Parathyroid adenoma (tissue), 2 donors: ENCODE measurements around the gene USH1G.

Experiments
- H2AFZ ChIP-seq: fragments of 300-600 bp; sonication (generic); one replicate; pipeline ENCODE4 v1.7.0; 2017; ENCODE audit warnings: antibody characterized with exemption, mild to moderate bottlenecking
- H3K27ac ChIP-seq: fragments of 300-600 bp; sonication (generic); one replicate; pipeline ENCODE4 v1.7.0; 2017
- H3K27me3 ChIP-seq: fragments of 300-600 bp; sonication (generic); one replicate; pipeline ENCODE4 v1.7.0; 2017; ENCODE audit warnings: low read length; ENCODE audit not compliant: control insufficient read depth, insufficient read depth
- H3K36me3 ChIP-seq: fragments of 300-600 bp; sonication (generic); one replicate; pipeline ENCODE4 v1.7.0; 2017; ENCODE audit warnings: low read length; ENCODE audit not compliant: control insufficient read depth, insufficient read depth
- H3K4me1 ChIP-seq: fragments of 300-600 bp; sonication (generic); one replicate; pipeline ENCODE4 v1.7.0; 2017; ENCODE audit warnings: control low read depth
- H3K4me2 ChIP-seq: fragments of 300-600 bp; sonication (generic); one replicate; pipeline ENCODE4 v1.7.0; 2017; ENCODE audit warnings: low read length
- H3K4me3 ChIP-seq: fragments of 300-600 bp; sonication (generic); one replicate; pipeline ENCODE4 v1.7.0; 2017; ENCODE audit warnings: low read depth, low read length
- H3K79me2 ChIP-seq: fragments of 300-600 bp; sonication (generic); one replicate; pipeline ENCODE4 v1.7.0; 2017; ENCODE audit warnings: control low read depth
- H3K9ac ChIP-seq: fragments of 300-600 bp; sonication (generic); one replicate; pipeline ENCODE4 v1.7.0; 2017; ENCODE audit warnings: mild to moderate bottlenecking
- H3K9me3 ChIP-seq: fragments of 300-600 bp; sonication (generic); one replicate; pipeline ENCODE4 v1.7.0; 2017; ENCODE audit warnings: low read length; ENCODE audit not compliant: control insufficient read depth
- TF ChIP-seq, protein P1 (sequence below): fragments of 300-600 bp; sonication (generic); IDR thresholded peaks from one replicate; pipeline ENCODE4 v1.7.0; 2017; ENCODE audit warnings: antibody characterized with exemption, mild to moderate bottlenecking
- donor health status: primary hyperparathyroidism.

Gene USH1G

DNA sequence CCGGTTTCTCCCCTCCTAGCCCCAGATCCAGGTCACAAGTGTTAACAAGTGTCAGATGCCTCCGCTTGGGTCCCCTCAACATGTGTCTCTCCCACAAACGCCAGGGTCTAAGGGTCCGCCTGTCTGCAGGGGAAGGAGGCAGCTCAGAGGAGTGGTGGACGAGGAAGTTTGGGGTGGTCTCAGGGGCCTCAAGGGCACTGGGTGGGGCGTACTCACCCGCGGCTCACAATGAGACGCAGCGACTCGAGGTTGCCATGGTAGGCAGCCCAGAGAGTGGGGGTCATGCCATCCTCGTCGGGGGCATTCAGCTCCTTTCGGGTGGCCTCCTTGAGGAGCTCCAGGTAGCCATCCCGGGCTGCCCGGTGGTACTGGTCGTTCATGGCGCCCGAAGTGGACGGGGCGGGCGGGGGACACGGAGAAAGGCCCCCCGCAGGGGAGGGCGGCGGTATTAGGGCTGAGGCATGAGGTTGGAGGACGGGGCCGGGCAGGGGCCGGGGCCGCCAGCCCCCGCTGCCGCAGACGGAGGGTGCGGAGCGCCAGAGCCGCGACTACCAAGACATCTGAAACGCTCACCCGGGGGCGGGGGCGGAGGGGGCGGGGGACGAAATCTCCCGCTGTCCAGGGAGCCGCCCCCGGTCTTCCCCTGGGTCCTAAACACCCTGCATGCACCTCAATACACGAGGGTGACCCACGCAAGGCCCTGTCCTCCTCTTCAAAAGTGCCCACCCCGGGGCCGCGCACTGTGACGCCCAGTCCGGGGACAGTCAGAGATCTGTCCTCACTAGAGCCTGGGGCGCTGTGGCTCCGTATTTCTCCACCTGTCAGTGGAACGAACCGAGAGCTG lies at the start of gene USH1G:
Gene USH1G, minus strand, starts transcription at position 562 of the 844 bp plus-strand sequence. Its CDS starts 182 bp downstream, at position 380.
- Histone ChIP-seq H3K4me1 (no peaks in the 10 kb centered on the region), H3K27ac (no peak within 1 kb of the TSS), H3K9ac (no peak within 1 kb of the TSS), H2AFZ (peak within 1 kb of the TSS; percentile 77), H3K36me3 (no peaks in the 10 kb centered on the region), H3K27me3 (peaks cover 12% of the 10 kb centered on the region), H3K79me2 (no peaks in the 10 kb centered on the region), H3K4me3 (no peak within 1 kb of the TSS), H3K9me3 (no peaks in the 10 kb centered on the region), H3K4me2 (peak within 1 kb of the TSS; percentile 24)
- TF ChIP-seq, protein P1, sequence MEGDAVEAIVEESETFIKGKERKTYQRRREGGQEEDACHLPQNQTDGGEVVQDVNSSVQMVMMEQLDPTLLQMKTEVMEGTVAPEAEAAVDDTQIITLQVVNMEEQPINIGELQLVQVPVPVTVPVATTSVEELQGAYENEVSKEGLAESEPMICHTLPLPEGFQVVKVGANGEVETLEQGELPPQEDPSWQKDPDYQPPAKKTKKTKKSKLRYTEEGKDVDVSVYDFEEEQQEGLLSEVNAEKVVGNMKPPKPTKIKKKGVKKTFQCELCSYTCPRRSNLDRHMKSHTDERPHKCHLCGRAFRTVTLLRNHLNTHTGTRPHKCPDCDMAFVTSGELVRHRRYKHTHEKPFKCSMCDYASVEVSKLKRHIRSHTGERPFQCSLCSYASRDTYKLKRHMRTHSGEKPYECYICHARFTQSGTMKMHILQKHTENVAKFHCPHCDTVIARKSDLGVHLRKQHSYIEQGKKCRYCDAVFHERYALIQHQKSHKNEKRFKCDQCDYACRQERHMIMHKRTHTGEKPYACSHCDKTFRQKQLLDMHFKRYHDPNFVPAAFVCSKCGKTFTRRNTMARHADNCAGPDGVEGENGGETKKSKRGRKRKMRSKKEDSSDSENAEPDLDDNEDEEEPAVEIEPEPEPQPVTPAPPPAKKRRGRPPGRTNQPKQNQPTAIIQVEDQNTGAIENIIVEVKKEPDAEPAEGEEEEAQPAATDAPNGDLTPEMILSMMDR = no peak

DNA sequence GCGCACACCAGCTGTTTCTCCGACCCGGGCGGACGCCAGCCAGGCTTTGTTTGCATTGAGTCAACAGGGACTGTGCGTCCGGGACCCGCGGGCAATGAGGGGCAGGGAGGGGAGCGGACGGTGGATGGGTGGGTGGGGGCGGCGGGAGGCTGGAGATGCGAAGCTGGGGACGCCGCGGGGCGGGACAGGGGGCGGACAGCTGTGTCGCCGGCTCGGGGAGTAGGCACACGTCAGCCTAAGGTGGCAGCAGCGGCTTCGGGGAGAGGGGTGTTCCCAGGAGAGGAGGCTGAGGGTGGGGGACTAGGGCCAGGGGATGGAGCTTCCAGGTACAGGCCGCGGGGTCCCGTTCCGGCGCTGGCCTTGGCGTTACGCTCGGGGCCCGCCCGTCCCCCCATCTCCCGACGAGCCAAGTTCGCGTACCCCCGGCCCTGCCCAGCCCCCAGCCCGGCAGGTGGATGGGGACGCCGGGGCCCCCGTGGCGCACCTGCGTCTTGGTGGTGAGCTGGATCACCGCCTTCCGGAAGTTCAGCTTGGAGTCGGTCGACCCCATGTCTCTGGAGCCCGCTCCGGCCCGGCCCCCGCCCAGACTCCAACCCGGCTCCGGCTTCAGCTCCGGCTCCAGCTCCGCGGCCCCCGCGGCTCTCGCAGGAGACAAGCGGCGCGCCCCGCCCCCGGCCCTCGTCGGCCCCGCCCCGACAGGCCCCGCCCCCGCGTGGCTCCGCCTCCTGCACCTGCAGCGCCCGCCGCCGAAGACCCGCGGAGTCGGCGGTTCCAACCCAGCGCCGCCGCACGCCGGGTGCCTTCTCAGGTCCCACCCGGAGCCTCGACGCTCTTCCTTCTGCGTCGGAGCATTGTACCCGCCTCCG lies 49.3 kb upstream of the USH1G start, which contains the start of gene HID1:
Gene HID1, minus strand, starts transcription at position 653 of the 866 bp plus-strand sequence. Its CDS starts 103 bp downstream, at position 550.
- no peaks in the 10 kb centered on the region for H3K27me3 ChIP-seq
- peak within 1 kb of the TSS; percentile 88 for H3K4me2 ChIP-seq
- H3K36me3 ChIP-seq = no peaks in the 10 kb centered on the region
- H2AFZ ChIP-seq = peak within 1 kb of the TSS; percentile 93
- H3K9me3 ChIP-seq = no peaks in the 10 kb centered on the region
- peak within 1 kb of the TSS; percentile 68 for H3K4me3 ChIP-seq
- H3K9ac ChIP-seq = peak within 1 kb of the TSS; percentile 84
- peak within 1 kb of the TSS; percentile 15 for H3K27ac ChIP-seq
- TF ChIP-seq, protein P1 = no peak
- H3K4me1 ChIP-seq = peaks cover 3% of the 10 kb centered on the region
- H3K79me2 ChIP-seq = peaks cover 6% of the 10 kb centered on the region

DNA sequence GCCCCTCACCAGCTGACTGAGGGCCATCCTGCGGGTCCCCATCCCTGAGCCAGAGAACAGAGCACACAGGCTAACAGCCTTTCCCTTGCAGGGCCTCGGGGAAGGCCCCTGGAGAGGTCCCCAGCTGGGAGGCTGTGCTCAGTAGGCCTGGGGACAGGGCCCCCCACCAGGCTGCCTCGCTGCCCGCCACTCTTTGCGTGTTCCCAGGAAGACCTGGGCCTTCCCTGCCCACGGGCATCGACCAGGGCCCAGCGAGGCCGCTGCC lies 48.7 kb upstream of the USH1G start:
- Histone ChIP-seq H3K4me3 (peak overlapping the region; percentile 68), H2AFZ (peak overlapping the region; percentile 93), H3K9ac (no peak overlapping the region), H3K36me3 (no peaks in the 10 kb centered on the region), H3K4me1 (peaks cover 3% of the 10 kb centered on the region), H3K27ac (peak overlapping the region; percentile 15), H3K9me3 (no peaks in the 10 kb centered on the region), H3K27me3 (no peaks in the 10 kb centered on the region), H3K79me2 (peaks cover 6% of the 10 kb centered on the region), H3K4me2 (peak overlapping the region; percentile 88)
- TF ChIP-seq, protein P1 = no peak

DNA sequence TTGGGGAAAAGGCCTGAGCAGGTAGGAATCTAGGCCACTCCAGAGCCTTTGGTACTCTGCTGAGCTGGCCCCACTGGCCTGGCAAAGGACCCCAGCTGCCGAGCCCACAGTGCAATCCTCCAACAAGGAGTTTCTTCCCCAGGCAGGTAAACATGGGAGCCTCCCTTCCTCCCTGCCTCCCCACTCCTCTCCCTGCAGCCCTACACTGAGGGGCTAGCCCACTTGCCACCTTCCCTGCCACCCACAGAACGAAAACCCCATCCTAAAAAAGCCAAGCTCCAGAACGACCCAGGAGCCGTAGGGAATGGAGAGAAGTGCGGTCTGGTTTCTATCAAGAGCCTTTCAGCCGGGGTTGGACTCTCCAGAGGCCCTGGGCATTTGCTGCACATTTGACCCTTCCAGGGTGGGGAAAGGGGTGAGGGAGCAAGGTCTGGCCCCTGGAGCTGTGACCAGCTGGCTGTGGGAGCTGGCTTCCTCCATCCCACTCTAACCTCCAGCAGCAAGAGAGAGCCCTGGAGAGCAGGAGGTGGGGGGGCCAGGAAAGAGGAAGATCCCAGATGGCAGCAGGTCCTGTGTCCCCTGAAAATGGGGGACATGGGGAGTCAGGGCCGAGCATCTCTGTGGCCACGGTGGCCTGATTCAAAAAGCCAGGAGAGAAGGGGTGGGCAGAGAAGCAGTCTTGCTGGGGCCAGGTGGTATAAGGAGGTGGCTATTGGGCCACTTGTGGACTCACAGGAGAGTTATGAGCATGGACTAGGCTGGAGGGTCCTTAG lies 48.2 kb upstream of the USH1G start:
- Histone ChIP-seq H3K27ac (no peak overlapping the region), H3K9ac (no peak overlapping the region), H3K79me2 (peaks cover 6% of the 10 kb centered on the region), H2AFZ (peak overlapping the region; percentile 93), H3K27me3 (no peaks in the 10 kb centered on the region), H3K36me3 (no peaks in the 10 kb centered on the region), H3K9me3 (no peaks in the 10 kb centered on the region), H3K4me1 (peaks cover 3% of the 10 kb centered on the region), H3K4me2 (peak overlapping the region; percentile 88), H3K4me3 (peak overlapping the region; percentile 68)
- TF ChIP-seq, protein P1 = no peak
